Type B pancreatic cell (in vitro differentiated cells): ENCODE data around the gene TTC28. TPM values are rescaled to one million over a fixed set of nuclear protein-coding genes. Genes with fewer than 3 reads are reported as not detected.
"Not testable (repeated sequence)": the region's sequence is repeated elsewhere in the genome, so short reads cannot be mapped to it uniquely, and the experiment has no call there.

Source experiments
- DNase-seq: peaks from one replicate; pipeline ENCODE4 v3.0.0; 2021; ENCODE audit warnings: mixed read lengths; ENCODE audit not compliant: unreplicated experiment; ENCODE audit errors: extremely low spot score
- H3K27ac Mint-ChIP-seq: 2 replicates; pipeline ENCODE4 v1.8.0; 2021; ENCODE audit warnings: mild to moderate bottlenecking, mixed read lengths
- H3K27me3 Mint-ChIP-seq: 2 replicates; pipeline ENCODE4 v1.8.0; 2021; ENCODE audit warnings: mixed read lengths
- H3K36me3 Mint-ChIP-seq: 2 replicates; pipeline ENCODE4 v1.8.0; 2021; ENCODE audit warnings: mixed read lengths
- H3K4me1 Mint-ChIP-seq: one replicate; pipeline ENCODE4 v1.8.0; 2021; ENCODE audit warnings: mixed read lengths; ENCODE audit not compliant: unreplicated experiment
- H3K4me3 Mint-ChIP-seq: 2 replicates; pipeline ENCODE4 v1.8.0; 2021; ENCODE audit warnings: mild to moderate bottlenecking, mixed read lengths
- H3K9me3 Mint-ChIP-seq: 2 replicates; pipeline ENCODE4 v1.8.0; 2021; ENCODE audit warnings: mixed read lengths
- CTCF ChIP-seq: fragments of 200-600 bp; sonication (generic); conservative IDR thresholded peaks from 2 replicates; pipeline ENCODE4 v1.5.0; 2021; ENCODE audit warnings: antibody characterized with exemption, mild to moderate bottlenecking
- total RNA-seq: library from RNA; stranded (reverse); gene quantifications from 2 replicates; pipeline ENCODE4 v1.2.1, GENCODE V29; 2021; ENCODE audit warnings: low replicate concordance

Gene TTC28
- total RNA-seq, 1 donor from 2014 or later: 59.2 TPM

- H3K9me3 Mint-ChIP-seq: no peaks in the 10 kb centered on the region
- H3K4me3 Mint-ChIP-seq: no peak overlapping the region
- no peaks in the 10 kb centered on the region for H3K27me3 Mint-ChIP-seq
- DNase-seq: no peak
- no peak for TF ChIP-seq CTCF
- peaks cover 9% of the 10 kb centered on the region for H3K4me1 Mint-ChIP-seq
- H3K27ac Mint-ChIP-seq: no peak overlapping the region
- H3K36me3 Mint-ChIP-seq: peaks cover 11% of the 10 kb centered on the region
Measured at GRCh38 chr22:28674121-28674563, 5.5 kb downstream of the TTC28 start.

GRCh38 chr22:28670756-28671155, 8.9 kb downstream of the TTC28 start:
- no peak for TF ChIP-seq CTCF
- peaks cover 4% of the 10 kb centered on the region for H3K4me1 Mint-ChIP-seq
- DNase-seq: no peak
- H3K4me3 Mint-ChIP-seq: no peak overlapping the region
- no peak overlapping the region for H3K27ac Mint-ChIP-seq
- no peaks in the 10 kb centered on the region for H3K9me3 Mint-ChIP-seq
- peaks cover 11% of the 10 kb centered on the region for H3K36me3 Mint-ChIP-seq
- no peaks in the 10 kb centered on the region for H3K27me3 Mint-ChIP-seq

- H3K9me3 Mint-ChIP-seq: no peaks in the 10 kb centered on the region
- H3K27me3 Mint-ChIP-seq: no peaks in the 10 kb centered on the region
- H3K4me3 Mint-ChIP-seq: no peak overlapping the region
- no peak overlapping the region for H3K27ac Mint-ChIP-seq
- DNase-seq: no peak
- no peak for TF ChIP-seq CTCF
- H3K36me3 Mint-ChIP-seq: peaks cover 11% of the 10 kb centered on the region
- peaks cover 4% of the 10 kb centered on the region for H3K4me1 Mint-ChIP-seq
Measured at GRCh38 chr22:28670161-28670560, 9.5 kb downstream of the TTC28 start.

- peaks cover 11% of the 10 kb centered on the region for H3K36me3 Mint-ChIP-seq
- H3K27ac Mint-ChIP-seq: no peak overlapping the region
- no peaks in the 10 kb centered on the region for H3K9me3 Mint-ChIP-seq
- no peak overlapping the region for H3K4me3 Mint-ChIP-seq
- H3K27me3 Mint-ChIP-seq: no peaks in the 10 kb centered on the region
- no peak for DNase-seq
- peaks cover 4% of the 10 kb centered on the region for H3K4me1 Mint-ChIP-seq
- TF ChIP-seq CTCF: no peak
Measured at GRCh38 chr22:28669387-28669786, 10.3 kb downstream of the TTC28 start.

- not testable (repeated sequence) for H3K9me3 Mint-ChIP-seq, H3K4me3 Mint-ChIP-seq, H3K27ac Mint-ChIP-seq, H3K36me3 Mint-ChIP-seq, H3K27me3 Mint-ChIP-seq, H3K4me1 Mint-ChIP-seq, DNase-seq
Measured at GRCh38 chr22:28663569-28663942, 16.1 kb downstream of the TTC28 start.

GRCh38 chr22:28658448-28658847, 21.2 kb downstream of the TTC28 start:
- H3K27me3 Mint-ChIP-seq: no peaks in the 10 kb centered on the region
- no peak overlapping the region for H3K27ac Mint-ChIP-seq
- H3K4me3 Mint-ChIP-seq: no peak overlapping the region
- no peaks in the 10 kb centered on the region for H3K36me3 Mint-ChIP-seq
- H3K4me1 Mint-ChIP-seq: peaks cover 4% of the 10 kb centered on the region
- TF ChIP-seq CTCF: no peak
- DNase-seq: no peak
- peaks cover 4% of the 10 kb centered on the region for H3K9me3 Mint-ChIP-seq
